Measurements from ENCODE around the gene POLR1G. TPM values are rescaled to one million over a fixed set of nuclear protein-coding genes. Genes with fewer than 3 reads are reported as not detected.
"Not testable (repeated sequence)": the region's sequence is repeated elsewhere in the genome, so short reads cannot be mapped to it uniquely, and the experiment has no call there.

The POLR1G gene
- total RNA-seq, 1 donor from 2014 or later = 7.3 TPM

DNA sequence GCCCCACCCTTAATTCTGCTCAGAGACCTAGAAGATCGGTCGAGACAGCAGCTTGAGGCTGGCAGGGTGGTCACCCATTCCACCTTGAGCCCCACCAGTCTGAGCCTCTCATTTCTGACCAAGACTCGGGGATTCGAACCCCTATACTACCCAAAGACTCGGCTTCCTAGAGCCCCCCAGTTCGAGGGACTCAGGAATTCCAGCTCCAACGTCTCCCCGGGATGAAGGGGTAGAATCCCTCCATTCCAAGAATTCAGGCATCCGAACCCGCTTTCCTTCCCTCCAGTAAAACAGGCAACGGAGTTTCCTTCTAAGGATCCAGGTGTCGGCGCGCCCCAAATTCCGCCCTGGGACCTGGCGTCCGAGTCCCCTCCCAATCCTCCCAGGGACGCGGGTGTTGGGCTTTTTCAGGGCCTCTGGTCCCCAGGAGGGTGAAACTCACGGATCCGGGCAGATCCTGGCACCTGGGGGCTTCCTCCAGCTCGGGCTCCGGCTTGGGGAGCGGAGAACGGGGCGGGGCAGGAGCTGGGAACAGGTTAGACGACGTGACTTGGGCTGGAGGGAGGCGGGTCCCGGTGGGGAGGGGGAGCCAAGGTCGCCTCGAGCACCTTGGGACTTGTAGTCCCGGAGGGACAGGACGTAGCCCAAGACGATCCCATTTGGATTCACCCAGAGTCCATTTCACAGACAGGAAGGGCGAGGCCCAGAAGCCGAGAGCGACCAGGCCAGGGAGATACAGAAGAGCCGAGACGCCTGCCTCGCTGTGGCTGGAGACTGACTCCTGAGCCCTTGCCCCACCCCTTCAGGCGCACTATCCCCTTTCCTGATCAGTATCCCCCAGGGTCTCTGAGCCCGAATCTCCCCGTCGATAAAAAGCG lies 1.6 kb upstream of the POLR1G start, which contains the start of gene PPP1R13L:
Gene PPP1R13L, minus strand, starts transcription at position 513 of the 878 bp plus-strand sequence. CDS start 6,751 bp downstream, outside the sequence.
- peak; percentile 96 for DNase-seq (ENCODE audit: low spot score)
- Mint-ChIP-seq H3K4me3 (ENCODE audit: unreplicated experiment) (peak within 1 kb of the TSS; percentile 95), H3K27ac (ENCODE audit: unreplicated experiment) (peak within 1 kb of the TSS; percentile 98), H3K9me3 (ENCODE audit: low read depth) (no peaks in the 10 kb centered on the region), H3K27me3 (ENCODE audit: low read depth) (no peaks in the 10 kb centered on the region), H3K36me3 (ENCODE audit: low read depth) (peaks cover 5% of the 10 kb centered on the region), H3K4me1 (ENCODE audit: low read depth) (peaks cover 48% of the 10 kb centered on the region)
- TF ChIP-seq, protein P1, sequence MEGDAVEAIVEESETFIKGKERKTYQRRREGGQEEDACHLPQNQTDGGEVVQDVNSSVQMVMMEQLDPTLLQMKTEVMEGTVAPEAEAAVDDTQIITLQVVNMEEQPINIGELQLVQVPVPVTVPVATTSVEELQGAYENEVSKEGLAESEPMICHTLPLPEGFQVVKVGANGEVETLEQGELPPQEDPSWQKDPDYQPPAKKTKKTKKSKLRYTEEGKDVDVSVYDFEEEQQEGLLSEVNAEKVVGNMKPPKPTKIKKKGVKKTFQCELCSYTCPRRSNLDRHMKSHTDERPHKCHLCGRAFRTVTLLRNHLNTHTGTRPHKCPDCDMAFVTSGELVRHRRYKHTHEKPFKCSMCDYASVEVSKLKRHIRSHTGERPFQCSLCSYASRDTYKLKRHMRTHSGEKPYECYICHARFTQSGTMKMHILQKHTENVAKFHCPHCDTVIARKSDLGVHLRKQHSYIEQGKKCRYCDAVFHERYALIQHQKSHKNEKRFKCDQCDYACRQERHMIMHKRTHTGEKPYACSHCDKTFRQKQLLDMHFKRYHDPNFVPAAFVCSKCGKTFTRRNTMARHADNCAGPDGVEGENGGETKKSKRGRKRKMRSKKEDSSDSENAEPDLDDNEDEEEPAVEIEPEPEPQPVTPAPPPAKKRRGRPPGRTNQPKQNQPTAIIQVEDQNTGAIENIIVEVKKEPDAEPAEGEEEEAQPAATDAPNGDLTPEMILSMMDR (IDR thresholded peaks at IDR 0.05) = no peak

DNA sequence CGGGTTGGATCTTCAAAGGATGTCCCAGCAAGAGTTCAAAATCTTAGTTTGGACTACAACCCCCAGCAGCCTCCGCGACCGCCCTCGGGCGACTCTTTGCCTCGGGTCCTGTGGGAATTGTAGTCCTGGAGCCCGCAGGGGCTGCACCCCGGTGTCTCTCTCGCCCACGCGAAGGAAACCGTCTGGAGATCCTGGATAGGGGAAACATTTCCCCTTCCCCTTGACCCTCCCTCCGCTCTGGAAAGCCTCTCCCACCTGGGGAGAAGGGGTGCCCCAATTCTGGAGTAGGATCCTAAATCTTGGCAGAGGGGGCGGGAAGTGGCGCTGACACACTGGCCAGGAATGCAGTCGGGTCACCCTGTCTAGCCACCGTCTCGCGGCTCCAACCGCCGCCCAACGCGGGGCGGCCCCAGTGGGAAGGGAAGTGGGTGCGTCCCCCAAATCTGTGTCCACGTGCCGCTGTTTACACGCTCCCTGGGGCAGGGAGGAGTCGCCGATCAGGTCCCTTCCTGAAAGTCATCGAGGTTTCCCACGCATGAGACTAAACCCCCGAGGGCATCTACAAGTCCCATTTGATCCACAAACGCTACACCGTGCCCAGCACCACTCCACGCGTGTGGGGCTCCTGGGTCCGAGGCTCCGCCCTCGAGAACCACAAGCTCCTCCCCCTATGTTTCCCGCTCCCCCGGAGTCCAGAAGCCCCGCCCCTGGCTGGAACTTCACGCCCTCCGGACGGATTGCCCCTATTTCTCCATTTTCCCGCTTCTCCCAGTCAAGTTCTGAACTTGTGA lies 814 bp upstream of the POLR1G start:
- TF ChIP-seq, protein P1 (IDR thresholded peaks at IDR 0.05) = no peak
- Mint-ChIP-seq H3K4me1 (ENCODE audit: low read depth) (peaks cover 44% of the 10 kb centered on the region), H3K27me3 (ENCODE audit: low read depth) (no peaks in the 10 kb centered on the region), H3K9me3 (ENCODE audit: low read depth) (no peaks in the 10 kb centered on the region), H3K36me3 (ENCODE audit: low read depth) (peaks cover 3% of the 10 kb centered on the region), H3K4me3 (ENCODE audit: unreplicated experiment) (peak overlapping the region; percentile 95), H3K27ac (ENCODE audit: unreplicated experiment) (peak overlapping the region; percentile 98)
- peak; percentile 96 for DNase-seq (ENCODE audit: low spot score)

DNA sequence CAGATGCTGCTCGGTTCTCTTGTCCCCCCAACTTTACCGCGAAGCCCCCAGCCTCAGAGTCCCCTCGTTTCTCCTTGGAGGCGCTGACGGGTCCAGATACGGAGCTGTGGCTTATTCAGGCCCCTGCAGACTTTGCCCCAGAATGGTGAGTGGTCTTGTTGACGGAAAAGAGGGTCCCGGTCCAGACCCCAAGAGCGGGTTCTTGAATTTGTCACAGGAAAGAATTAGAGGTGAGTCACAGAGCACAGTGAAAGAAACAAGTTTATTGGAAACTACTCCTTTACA lies 589 bp downstream of the POLR1G start:
- H3K4me3 Mint-ChIP-seq (ENCODE audit: unreplicated experiment) = peak overlapping the region; percentile 95
- TF ChIP-seq, protein P1 (IDR thresholded peaks at IDR 0.05) = no peak
- peak overlapping the region; percentile 98 for H3K27ac Mint-ChIP-seq (ENCODE audit: unreplicated experiment)

DNA sequence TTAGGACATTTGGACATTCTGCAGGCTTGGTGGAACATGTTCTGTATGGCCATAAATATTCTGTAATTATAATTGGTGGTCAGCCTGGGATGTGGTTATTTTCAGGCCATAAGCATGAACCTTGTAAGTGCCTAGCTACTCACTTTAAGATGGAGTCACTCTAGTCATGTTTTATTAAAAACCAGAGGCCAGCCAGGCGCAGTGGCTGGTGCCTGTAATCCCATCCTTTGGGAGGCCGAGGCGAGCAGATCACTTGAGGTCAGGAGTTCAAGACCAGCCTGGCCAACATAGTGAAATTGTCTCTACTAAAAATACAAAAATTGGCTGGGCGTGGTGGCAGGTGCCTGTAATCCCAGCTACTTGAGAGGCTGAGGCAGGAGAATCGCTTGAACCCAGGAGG lies 1.1 kb downstream of the POLR1G start:
- peaks cover 36% of the 10 kb centered on the region for H3K4me1 Mint-ChIP-seq (ENCODE audit: low read depth)
- DNase-seq (ENCODE audit: low spot score); H3K9me3 Mint-ChIP-seq (ENCODE audit: low read depth); H3K36me3 Mint-ChIP-seq (ENCODE audit: low read depth); H3K27me3 Mint-ChIP-seq (ENCODE audit: low read depth); H3K27ac Mint-ChIP-seq (ENCODE audit: unreplicated experiment): not testable (repeated sequence)
- peak overlapping the region; percentile 9 for H3K4me3 Mint-ChIP-seq (ENCODE audit: unreplicated experiment)

More for the DNA sequence above, 589 bp downstream of the POLR1G start:
- Mint-ChIP-seq H3K36me3 (ENCODE audit: low read depth) (peaks cover 3% of the 10 kb centered on the region), H3K4me1 (ENCODE audit: low read depth) (peaks cover 39% of the 10 kb centered on the region), H3K9me3 (ENCODE audit: low read depth) (no peaks in the 10 kb centered on the region), H3K27me3 (ENCODE audit: low read depth) (no peaks in the 10 kb centered on the region)
- no peak for DNase-seq (ENCODE audit: low spot score)

DNA sequence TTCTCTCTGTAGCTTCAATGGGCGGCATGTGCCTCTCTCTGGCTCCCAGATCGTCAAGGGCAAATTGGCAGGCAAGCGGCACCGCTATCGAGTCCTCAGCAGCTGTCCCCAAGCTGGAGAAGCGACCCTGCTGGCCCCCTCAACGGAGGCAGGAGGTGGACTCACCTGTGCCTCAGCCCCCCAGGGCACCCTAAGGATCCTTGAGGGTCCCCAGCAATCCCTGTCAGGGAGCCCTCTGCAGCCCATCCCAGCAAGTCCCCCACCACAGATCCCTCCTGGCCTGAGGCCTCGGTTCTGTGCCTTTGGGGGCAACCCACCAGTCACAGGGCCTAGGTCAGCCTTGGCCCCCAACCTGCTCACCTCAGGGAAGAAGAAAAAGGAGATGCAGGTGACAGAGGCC lies 1.7 kb downstream of the POLR1G start:
- H3K27me3 Mint-ChIP-seq (ENCODE audit: low read depth) = no peaks in the 10 kb centered on the region
- TF ChIP-seq, protein P1 (IDR thresholded peaks at IDR 0.05) = no peak
- H3K9me3 Mint-ChIP-seq (ENCODE audit: low read depth) = no peaks in the 10 kb centered on the region
- no peak for DNase-seq (ENCODE audit: low spot score)
- peaks cover 30% of the 10 kb centered on the region for H3K4me1 Mint-ChIP-seq (ENCODE audit: low read depth)
- no peak overlapping the region for H3K4me3 Mint-ChIP-seq (ENCODE audit: unreplicated experiment)
- peaks cover 8% of the 10 kb centered on the region for H3K36me3 Mint-ChIP-seq (ENCODE audit: low read depth)
- peak overlapping the region; percentile 41 for H3K27ac Mint-ChIP-seq (ENCODE audit: unreplicated experiment)

Measured in chondrocyte (in vitro differentiated cells).